KMS-11 (cell line): Measurements from ENCODE around the gene KMT2B.
A peak's percentile ranks its signal among the peaks of the same experiment; 100 is the strongest.

ENCODE experiments used
- H2AFZ ChIP-seq: fragments of 200-600 bp; sonication (generic); 2 replicates; pipeline ENCODE4 v1.6.1; 2016; ENCODE audit warnings: antibody characterized with exemption, mixed run types, low read depth
- H3K27ac ChIP-seq: fragments of 200-600 bp; sonication (generic); 2 replicates; pipeline ENCODE4 v1.6.1; 2016; ENCODE audit warnings: mild to moderate bottlenecking, mixed run types
- H3K27me3 ChIP-seq: fragments of 200-600 bp; sonication (generic); 2 replicates; pipeline ENCODE4 v1.6.1; 2017; ENCODE audit warnings: mild to moderate bottlenecking, low read depth, mixed run types, moderate library complexity; ENCODE audit not compliant: insufficient read depth
- H3K36me3 ChIP-seq: fragments of 200-600 bp; sonication (generic); 2 replicates; pipeline ENCODE4 v1.6.1; 2017; ENCODE audit warnings: mild to moderate bottlenecking, mixed run types; ENCODE audit not compliant: insufficient read depth
- H3K4me1 ChIP-seq: fragments of 200-600 bp; sonication (generic); 2 replicates; pipeline ENCODE4 v1.6.1; 2016; ENCODE audit warnings: mild to moderate bottlenecking, low read depth, mixed run types; ENCODE audit not compliant: poor library complexity, severe bottlenecking
- H3K4me2 ChIP-seq: fragments of 200-600 bp; sonication (generic); 2 replicates; pipeline ENCODE4 v1.7.0; 2016; ENCODE audit warnings: mild to moderate bottlenecking, mixed run types
- H3K4me3 ChIP-seq: fragments of 200-600 bp; sonication (generic); IDR thresholded peaks from 2 replicates; pipeline ENCODE4 v1.6.1; 2017; ENCODE audit warnings: low read depth, low read length, mixed read lengths; ENCODE audit not compliant: insufficient read depth
- H3K79me2 ChIP-seq: fragments of 200-600 bp; sonication (generic); 2 replicates; pipeline ENCODE4 v1.6.1; 2016; ENCODE audit warnings: low read depth, mixed run types; ENCODE audit not compliant: insufficient read depth
- H3K9ac ChIP-seq: fragments of 200-600 bp; sonication (generic); 2 replicates; pipeline ENCODE4 v1.6.1; 2016; ENCODE audit warnings: mild to moderate bottlenecking, mixed run types
- H4K20me1 ChIP-seq: fragments of 200-600 bp; sonication (generic); 2 replicates; pipeline ENCODE4 v1.6.1; 2016; ENCODE audit warnings: mild to moderate bottlenecking, mixed run types; ENCODE audit not compliant: insufficient read depth
- TF ChIP-seq, protein P1 (sequence below): fragments of 200-600 bp; sonication (generic); conservative IDR thresholded peaks from 2 replicates; pipeline ENCODE4 v1.6.1; 2017; ENCODE audit warnings: low read depth, mild to moderate bottlenecking, antibody characterized with exemption, low read length, moderate library complexity, mixed read lengths

KMT2B gene, protein sequence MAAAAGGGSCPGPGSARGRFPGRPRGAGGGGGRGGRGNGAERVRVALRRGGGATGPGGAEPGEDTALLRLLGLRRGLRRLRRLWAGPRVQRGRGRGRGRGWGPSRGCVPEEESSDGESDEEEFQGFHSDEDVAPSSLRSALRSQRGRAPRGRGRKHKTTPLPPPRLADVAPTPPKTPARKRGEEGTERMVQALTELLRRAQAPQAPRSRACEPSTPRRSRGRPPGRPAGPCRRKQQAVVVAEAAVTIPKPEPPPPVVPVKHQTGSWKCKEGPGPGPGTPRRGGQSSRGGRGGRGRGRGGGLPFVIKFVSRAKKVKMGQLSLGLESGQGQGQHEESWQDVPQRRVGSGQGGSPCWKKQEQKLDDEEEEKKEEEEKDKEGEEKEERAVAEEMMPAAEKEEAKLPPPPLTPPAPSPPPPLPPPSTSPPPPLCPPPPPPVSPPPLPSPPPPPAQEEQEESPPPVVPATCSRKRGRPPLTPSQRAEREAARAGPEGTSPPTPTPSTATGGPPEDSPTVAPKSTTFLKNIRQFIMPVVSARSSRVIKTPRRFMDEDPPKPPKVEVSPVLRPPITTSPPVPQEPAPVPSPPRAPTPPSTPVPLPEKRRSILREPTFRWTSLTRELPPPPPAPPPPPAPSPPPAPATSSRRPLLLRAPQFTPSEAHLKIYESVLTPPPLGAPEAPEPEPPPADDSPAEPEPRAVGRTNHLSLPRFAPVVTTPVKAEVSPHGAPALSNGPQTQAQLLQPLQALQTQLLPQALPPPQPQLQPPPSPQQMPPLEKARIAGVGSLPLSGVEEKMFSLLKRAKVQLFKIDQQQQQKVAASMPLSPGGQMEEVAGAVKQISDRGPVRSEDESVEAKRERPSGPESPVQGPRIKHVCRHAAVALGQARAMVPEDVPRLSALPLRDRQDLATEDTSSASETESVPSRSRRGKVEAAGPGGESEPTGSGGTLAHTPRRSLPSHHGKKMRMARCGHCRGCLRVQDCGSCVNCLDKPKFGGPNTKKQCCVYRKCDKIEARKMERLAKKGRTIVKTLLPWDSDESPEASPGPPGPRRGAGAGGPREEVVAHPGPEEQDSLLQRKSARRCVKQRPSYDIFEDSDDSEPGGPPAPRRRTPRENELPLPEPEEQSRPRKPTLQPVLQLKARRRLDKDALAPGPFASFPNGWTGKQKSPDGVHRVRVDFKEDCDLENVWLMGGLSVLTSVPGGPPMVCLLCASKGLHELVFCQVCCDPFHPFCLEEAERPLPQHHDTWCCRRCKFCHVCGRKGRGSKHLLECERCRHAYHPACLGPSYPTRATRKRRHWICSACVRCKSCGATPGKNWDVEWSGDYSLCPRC (N-terminal part only)

DNA sequence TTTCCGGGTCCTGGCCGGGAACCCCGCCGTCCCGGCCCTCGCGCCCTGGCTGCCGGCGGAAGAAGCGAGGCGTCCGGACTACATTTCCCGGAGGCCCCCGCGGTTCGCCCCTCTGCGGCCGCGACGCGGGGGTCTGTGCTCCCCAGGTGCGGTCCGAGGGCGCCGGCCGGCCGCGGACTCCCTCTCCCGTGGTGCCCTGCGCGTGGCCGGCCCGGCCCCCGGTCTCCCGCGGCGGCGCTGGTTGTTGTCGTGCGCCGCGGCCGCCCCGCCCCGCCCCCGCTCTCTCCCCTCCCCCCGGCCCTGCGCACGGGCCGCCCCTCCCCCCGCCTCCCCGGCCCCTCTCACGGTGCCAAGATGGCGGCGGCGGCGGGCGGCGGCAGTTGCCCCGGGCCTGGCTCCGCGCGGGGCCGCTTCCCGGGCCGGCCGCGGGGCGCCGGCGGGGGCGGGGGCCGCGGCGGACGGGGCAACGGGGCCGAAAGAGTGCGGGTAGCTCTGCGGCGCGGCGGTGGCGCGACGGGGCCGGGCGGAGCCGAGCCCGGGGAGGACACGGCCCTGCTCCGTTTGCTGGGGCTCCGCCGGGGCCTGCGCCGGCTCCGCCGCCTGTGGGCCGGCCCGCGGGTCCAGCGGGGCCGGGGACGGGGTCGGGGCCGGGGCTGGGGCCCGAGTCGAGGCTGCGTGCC lies at the start of gene KMT2B:
KMT2B (plus strand) TSS at position 339 of the 680 bp plus-strand sequence; CDS start at position 355, 16 bp downstream.
- Histone ChIP-seq H3K4me2 (peak within 1 kb of the TSS; percentile 96), H3K36me3 (no peaks in the 10 kb centered on the region), H4K20me1 (no peaks in the 10 kb centered on the region), H3K27ac (peak within 1 kb of the TSS; percentile 62), H2AFZ (peak within 1 kb of the TSS; percentile 94), H3K27me3 (peaks cover 10% of the 10 kb centered on the region; the same call in 1 of the 2 replicates), H3K79me2 (peaks cover 21% of the 10 kb centered on the region), H3K4me3 (no peak within 1 kb of the TSS), H3K4me1 (peaks cover 15% of the 10 kb centered on the region), H3K9ac (peak within 1 kb of the TSS; percentile 91)
- TF ChIP-seq, protein P1, sequence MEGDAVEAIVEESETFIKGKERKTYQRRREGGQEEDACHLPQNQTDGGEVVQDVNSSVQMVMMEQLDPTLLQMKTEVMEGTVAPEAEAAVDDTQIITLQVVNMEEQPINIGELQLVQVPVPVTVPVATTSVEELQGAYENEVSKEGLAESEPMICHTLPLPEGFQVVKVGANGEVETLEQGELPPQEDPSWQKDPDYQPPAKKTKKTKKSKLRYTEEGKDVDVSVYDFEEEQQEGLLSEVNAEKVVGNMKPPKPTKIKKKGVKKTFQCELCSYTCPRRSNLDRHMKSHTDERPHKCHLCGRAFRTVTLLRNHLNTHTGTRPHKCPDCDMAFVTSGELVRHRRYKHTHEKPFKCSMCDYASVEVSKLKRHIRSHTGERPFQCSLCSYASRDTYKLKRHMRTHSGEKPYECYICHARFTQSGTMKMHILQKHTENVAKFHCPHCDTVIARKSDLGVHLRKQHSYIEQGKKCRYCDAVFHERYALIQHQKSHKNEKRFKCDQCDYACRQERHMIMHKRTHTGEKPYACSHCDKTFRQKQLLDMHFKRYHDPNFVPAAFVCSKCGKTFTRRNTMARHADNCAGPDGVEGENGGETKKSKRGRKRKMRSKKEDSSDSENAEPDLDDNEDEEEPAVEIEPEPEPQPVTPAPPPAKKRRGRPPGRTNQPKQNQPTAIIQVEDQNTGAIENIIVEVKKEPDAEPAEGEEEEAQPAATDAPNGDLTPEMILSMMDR: no peak

DNA sequence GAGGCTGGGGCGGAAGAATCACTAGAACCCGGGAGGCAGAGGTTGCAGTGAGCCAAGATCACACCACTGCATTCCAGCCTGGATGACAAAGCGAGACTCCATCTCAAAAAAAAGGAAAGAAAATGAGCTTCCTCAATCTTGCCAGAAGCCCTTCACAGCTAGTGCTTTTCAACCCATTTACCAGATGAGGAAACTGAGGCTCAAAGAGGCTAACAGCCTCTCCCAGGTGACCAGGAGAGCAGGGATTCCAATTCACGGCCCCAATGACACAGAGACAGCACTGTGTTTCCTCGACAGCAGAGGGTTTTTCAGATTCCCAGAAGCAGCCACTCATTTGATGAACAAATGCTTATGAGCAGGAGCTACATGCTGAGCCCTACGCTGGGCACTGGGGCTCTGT lies 48.2 kb upstream of the KMT2B start:
- no peak overlapping the region for H3K4me3 ChIP-seq
- no peaks in the 10 kb centered on the region for H4K20me1 ChIP-seq
- no peak overlapping the region for H3K4me2 ChIP-seq
- no peak overlapping the region for H2AFZ ChIP-seq
- no peak overlapping the region for H3K9ac ChIP-seq
- TF ChIP-seq, protein P1: no peak
- peaks cover 56% of the 10 kb centered on the region for H3K27me3 ChIP-seq
- H3K4me1 ChIP-seq: no peaks in the 10 kb centered on the region
- H3K36me3 ChIP-seq: no peaks in the 10 kb centered on the region
- no peak overlapping the region for H3K27ac ChIP-seq
- H3K79me2 ChIP-seq: no peaks in the 10 kb centered on the region

DNA sequence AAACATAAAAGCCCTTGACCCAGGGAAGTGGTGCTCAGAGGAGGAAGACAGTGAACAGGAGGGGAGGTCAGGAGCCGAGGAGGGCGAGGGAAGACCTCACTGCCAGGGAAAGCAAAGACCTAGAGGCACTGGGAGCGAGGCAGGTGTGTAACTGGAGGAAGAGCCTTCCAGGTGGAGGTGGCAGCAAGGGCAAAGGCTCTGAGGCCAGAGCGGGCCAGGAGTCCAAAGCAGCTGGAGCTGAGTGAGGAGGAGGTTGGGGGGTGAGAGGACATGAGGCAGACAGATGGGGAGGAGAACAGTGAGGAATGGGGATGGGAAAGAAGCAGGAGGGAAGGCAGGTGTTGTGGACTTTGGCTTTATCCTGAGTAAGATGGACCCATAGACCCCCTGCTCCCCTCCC lies 47.8 kb upstream of the KMT2B start:
- Histone ChIP-seq H3K4me1 (no peaks in the 10 kb centered on the region), H3K4me3 (no peak overlapping the region), H2AFZ (no peak overlapping the region), H3K27ac (no peak overlapping the region), H3K36me3 (no peaks in the 10 kb centered on the region), H4K20me1 (no peaks in the 10 kb centered on the region), H3K4me2 (no peak overlapping the region), H3K9ac (no peak overlapping the region), H3K27me3 (peaks cover 58% of the 10 kb centered on the region), H3K79me2 (no peaks in the 10 kb centered on the region)
- TF ChIP-seq, protein P1: no peak

DNA sequence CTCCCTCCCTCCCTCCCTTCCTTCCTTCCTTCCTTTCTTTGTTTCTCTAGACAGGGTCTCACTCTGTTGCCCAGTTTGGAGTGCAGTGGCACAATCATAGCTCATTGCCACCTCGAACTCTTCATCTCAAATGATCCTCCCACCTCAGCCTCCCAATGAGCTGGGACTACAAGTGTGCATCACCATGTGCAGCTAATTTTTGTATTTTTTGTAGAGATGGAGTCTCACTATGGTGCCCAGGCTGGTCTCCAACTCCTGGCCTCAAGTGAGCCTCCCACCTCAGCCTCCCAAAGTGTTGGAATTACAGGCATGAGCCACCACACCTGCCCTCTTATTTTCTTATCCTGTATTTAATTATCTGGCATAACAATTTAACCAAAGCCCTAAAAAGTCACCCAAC lies 47.1 kb upstream of the KMT2B start:
- Histone ChIP-seq H2AFZ (no peak overlapping the region), H3K36me3 (no peaks in the 10 kb centered on the region)
- TF ChIP-seq, protein P1: no peak

More for the DNA sequence above, 47.1 kb upstream of the KMT2B start:
- no peak overlapping the region for H3K4me2 ChIP-seq
- H3K4me3 ChIP-seq: no peak overlapping the region
- H3K27ac ChIP-seq: no peak overlapping the region
- H3K79me2 ChIP-seq: no peaks in the 10 kb centered on the region
- H3K9ac ChIP-seq: no peak overlapping the region
- H3K27me3 ChIP-seq: peaks cover 58% of the 10 kb centered on the region
- no peaks in the 10 kb centered on the region for H4K20me1 ChIP-seq
- no peaks in the 10 kb centered on the region for H3K4me1 ChIP-seq
